ENCODE data around the gene ALS2.

GRCh38 chr2:201707753-201708152 is 73.0 kb downstream of the ALS2 start:
- TF ChIP-seq CTCF (IDR thresholded peaks at IDR 0.05; ENCODE audit: insufficient read depth, low read depth, low read length), result no peak
- no peak for TF ChIP-seq EZH2 (IDR thresholded peaks at IDR 0.05; ENCODE audit: insufficient read depth, low read length)
